Measurements from ENCODE around the gene C1QA.

The C1QA gene

GRCh38 chr1:22677931-22678896 is 41.8 kb downstream of the C1QA start:
- DNase-seq, result no peak

DNA sequence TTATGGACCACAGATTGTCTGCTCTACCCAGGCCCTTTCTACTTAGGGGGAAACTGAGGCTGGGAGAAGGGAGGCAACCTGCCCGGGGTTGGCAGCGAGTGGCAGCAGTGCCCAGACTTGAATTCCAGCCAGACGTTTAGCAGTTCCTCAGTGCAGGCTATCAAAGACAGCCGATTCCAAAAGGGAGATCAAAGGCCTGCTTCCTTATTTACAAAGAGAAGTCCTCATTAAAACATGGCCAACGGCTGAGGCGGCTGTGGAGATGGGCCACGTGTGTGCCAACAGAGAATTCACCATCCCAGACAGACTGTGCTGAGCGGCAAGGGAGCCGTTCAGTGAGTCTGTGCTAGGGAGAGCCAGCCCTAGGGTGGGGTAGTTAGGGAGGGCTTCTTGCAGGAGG is 44.3 kb downstream of the C1QA start:
- no peak for DNase-seq

DNA sequence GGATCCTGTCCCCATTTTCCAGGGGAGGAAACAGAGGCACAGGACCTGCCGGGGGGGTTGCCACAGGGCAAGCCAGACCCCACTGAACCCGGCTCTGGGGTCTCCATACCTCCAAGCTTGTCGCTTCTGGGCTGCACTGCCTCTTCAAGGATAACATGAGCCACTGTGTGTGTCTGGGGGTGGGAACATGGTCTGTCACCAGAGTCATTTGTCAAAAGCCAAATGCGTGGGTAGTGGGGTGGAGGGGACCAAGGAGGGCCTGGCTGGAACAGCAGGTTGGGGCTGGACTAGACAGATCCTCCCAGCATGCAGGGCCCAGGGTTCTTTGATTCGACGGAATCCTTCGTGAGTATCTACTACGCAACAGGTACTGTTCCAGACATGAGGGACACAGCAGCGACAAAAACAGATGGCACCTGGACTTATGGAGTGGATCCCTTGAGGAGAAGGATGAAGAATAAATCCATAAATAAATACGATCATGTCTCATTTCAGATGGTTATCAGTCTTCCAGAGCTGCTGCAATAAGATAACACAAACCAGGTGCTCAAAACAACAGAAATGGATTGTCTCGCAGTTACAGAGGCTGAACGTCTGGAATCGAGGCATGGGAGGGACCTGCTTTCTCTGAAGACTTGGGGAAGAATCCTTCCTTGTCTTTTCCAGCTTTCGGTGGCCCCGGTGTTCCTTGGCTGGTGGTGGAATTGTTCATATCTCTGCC is 45.3 kb downstream of the C1QA start:
- DNase-seq, result no peak

- no peak for DNase-seq
Measured at GRCh38 chr1:22683547-22683946, 47.1 kb downstream of the C1QA start.

- DNase-seq, result no peak
Measured at GRCh38 chr1:22685591-22686059, 49.2 kb downstream of the C1QA start.

- no peak for DNase-seq
Measured at GRCh38 chr1:22687191-22687590, 50.8 kb downstream of the C1QA start.

- DNase-seq, result no peak
Measured at GRCh38 chr1:22688466-22688865, 52.0 kb downstream of the C1QA start.
